ENCODE measurements around the gene STPG3. TPM values are rescaled to one million over a fixed set of nuclear protein-coding genes. Genes with fewer than 3 reads are reported as not detected.
A peak's percentile ranks its signal among the peaks of the same experiment; 100 is the strongest.

The STPG3 gene
- total and polyA plus RNA-seq, 2 of the 13 experiments (the other 11 are each of a cell fraction or from before 2014, with no cell fraction given) = not detected

- TF ChIP-seq ZNF609 (CRISPR knock-in tag; IDR thresholded peaks at IDR 0.05; ENCODE audit: borderline replicate concordance) (no peak), CREB1 (IDR thresholded peaks at IDR 0.05) (no peak), CREB1 (CRISPR knock-in tag; IDR thresholded peaks at IDR 0.05) (no peak), AGO2 (optimal IDR thresholded peaks at IDR 0.05; ENCODE audit: low read depth, low read length) (no peak), GFI1 (CRISPR knock-in tag; IDR thresholded peaks at IDR 0.05; ENCODE audit: borderline replicate concordance) (no peak), SMAD1 (CRISPR knock-in tag; IDR thresholded peaks at IDR 0.05; ENCODE audit: borderline replicate concordance, low read depth) (no peak), SP5 (CRISPR knock-in tag; IDR thresholded peaks at IDR 0.05; ENCODE audit: borderline replicate concordance, low read depth) (no peak), MEIS2 (CRISPR knock-in tag; IDR thresholded peaks at IDR 0.05) (no peak), AKNA (CRISPR knock-in tag; IDR thresholded peaks at IDR 0.05; ENCODE audit: borderline replicate concordance) (no peak), ZNF12 (CRISPR knock-in tag; IDR thresholded peaks at IDR 0.05) (no peak), BHLHE40 (IDR thresholded peaks at IDR 0.05; ENCODE audit: low read length) (0 out of 2 replicates have a peak, but pooled peaks have one; percentile 7), ZNF576 (CRISPR knock-in tag; IDR thresholded peaks at IDR 0.05) (no peak), ZSCAN25 (CRISPR knock-in tag; IDR thresholded peaks at IDR 0.05) (no peak), ZNF564 (CRISPR knock-in tag; IDR thresholded peaks at IDR 0.05) (no peak), SOX6 (IDR thresholded peaks at IDR 0.05) (no peak), SOX6 (CRISPR knock-in tag; IDR thresholded peaks at IDR 0.05) (no peak), ZBTB7A (CRISPR knock-in tag; IDR thresholded peaks at IDR 0.05) (0 out of 2 replicates have a peak, but pooled peaks have one; percentile 26), ZBTB25 (CRISPR knock-in tag; IDR thresholded peaks at IDR 0.05) (no peak), ZNF18 (CRISPR knock-in tag; IDR thresholded peaks at IDR 0.05; ENCODE audit: insufficient replicate concordance) (no peak)
These were observed 35.9 kb downstream of the STPG3 start (continued) for GRCh38 chr9:137286975-137287383.

Measured in HepG2 (cell line).